Aorta (tissue), 5 donors: ENCODE data around the gene DNAH8. TPM values are rescaled to one million over a fixed set of nuclear protein-coding genes. Genes with fewer than 3 reads are reported as not detected.

ENCODE experiments used
- ATAC-seq: fragments of 200-7000 bp; cut with Tn5 transposase; one replicate; pipeline ENCODE4 v1.9.1; 2022; ENCODE audit warnings: moderate library complexity; ENCODE audit not compliant: low FRiP score
- DNase-seq, 2 donors: peaks; one replicate each; pipeline ENCODE4 v3.0.0-alpha.2; 2020
- H3K27ac ChIP-seq, 2 donors: one replicate each; pipeline ENCODE4 v1.5.1; 2013; ENCODE audit warnings: low read length in 2 of 2, mild to moderate bottlenecking in 2 of 2, moderate library complexity in 2 of 2, control low read depth in 1 of 2, inconsistent platforms in 1 of 2, low read depth in 1 of 2
- H3K27me3 ChIP-seq, 2 donors: one replicate each; pipeline ENCODE4 v1.6.1; 2013; ENCODE audit warnings: control low read depth in 1 of 2, low read length in 1 of 2, mild to moderate bottlenecking in 1 of 2, moderate library complexity in 1 of 2; ENCODE audit not compliant: insufficient read depth in 2 of 2, control insufficient read depth in 1 of 2
- H3K36me3 ChIP-seq, 2 donors: one replicate each; pipeline ENCODE4 v1.6.1; 2013; ENCODE audit warnings: control low read depth in 1 of 2, low read length in 1 of 2, mild to moderate bottlenecking in 1 of 2; ENCODE audit not compliant: insufficient read depth in 2 of 2, control insufficient read depth in 1 of 2
- H3K4me1 ChIP-seq, 2 donors: one replicate each; pipeline ENCODE4 v1.6.1; 2013; ENCODE audit warnings: low read length in 2 of 2, control low read depth in 1 of 2, mild to moderate bottlenecking in 1 of 2, moderate library complexity in 1 of 2; ENCODE audit not compliant: insufficient read depth in 2 of 2, control insufficient read depth in 1 of 2
- H3K4me3 ChIP-seq, 2 donors: one replicate each; pipeline ENCODE4 v1.5.1; 2013; ENCODE audit warnings: low read length in 2 of 2, control low read depth in 1 of 2, mild to moderate bottlenecking in 1 of 2
- H3K9me3 ChIP-seq: one replicate; pipeline ENCODE4 v1.6.1; 2013; ENCODE audit warnings: mild to moderate bottlenecking, low read length; ENCODE audit not compliant: control insufficient read depth
- WGBS, 2 donors: extraction: QIAGEN DNeasy Blood & Tissue Kit; methylation state at CpG; one replicate each; pipeline ENCODE4 v1.1.7; 2013; 5-methylcytosine and 5-hydroxymethylcytosine counted together
- intact Hi-C, 2 donors: fragments of 100-400 bp; cut with DNase I; formaldehyde crosslinking; loops; one replicate each; pipeline versions ENCODE4 v1.14.2 to v1.15.0; 2022
- long read RNA-seq, 2 donors: library from polyadenylated mRNA; unstranded; transcript quantifications; one replicate each; pipeline ENCODE4 v2.0.0, GENCODE V29; 2020 to 2021
- polyA plus RNA-seq, 2 donors: library from polyadenylated mRNA; stranded (reverse); fragments of 200-250 nt; gene quantifications; one replicate each; pipeline ENCODE4 v1.2.3, GENCODE V29; 2013
- total RNA-seq, 2 donors: library from RNA; stranded (reverse); fragmentation: NEBNext Ultra II Directional; extraction: Animal tissue kit (Norgen Biotek cat#: 25700); gene quantifications; one replicate each; pipeline ENCODE4 v1.2.1, GENCODE V29; 2021
- donor health status: healthy with polysubstance abuse.
- donor health status: Bipolar disorder and iron deficiency.
- donor health status: DM: no; HTN: no; CAD: no.
- donor health status: DM: no; HTN: no; CAD: no.
- donor health status: DM: yes; HTN: yes; CAD: no.

The DNAH8 gene
- total RNA-seq = under 1 TPM; 0.03 TPM
- polyA plus RNA-seq = under 1 TPM in 1 of 2 donors, not detected in 1; under 0.01 TPM
- long read RNA-seq, donor 1 = 0 reads
- long read RNA-seq, donor 2 = 0 reads

GRCh38 chr6:38715016-38715689 lies at the start of gene DNAH8:
Gene DNAH8 (plus strand): TSS chr6:38715311. CDS start chr6:38722810, 7,499 bp downstream.
- WGBS, 2 donors = 3 to 5% methylated on average over 42 to 44 of the region's 44 CpGs
- intact Hi-C loops = no loop called here
- H3K27ac ChIP-seq = no peak within 1 kb of the TSS
- ATAC-seq (no peak), DNase-seq (no peak)
- H3K4me1 ChIP-seq = no peaks in the 10 kb centered on the region
- H3K27me3 ChIP-seq = peaks cover 0 to 3% of the 10 kb centered on the region in 2 donors
- no peaks in the 10 kb centered on the region for H3K36me3 ChIP-seq
- H3K9me3 ChIP-seq = no peaks in the 10 kb centered on the region
- H3K4me3 ChIP-seq = peak within 1 kb of the TSS; percentile 16 to 30

GRCh38 chr6:38671885-38672467 lies 43.1 kb upstream of the DNAH8 start:
- H3K9me3 ChIP-seq = peaks cover 1% of the 10 kb centered on the region
- H3K4me3 ChIP-seq = no peak overlapping the region
- 7% methylated on average over 2 of the region's 2 CpGs for WGBS, 2 donors
- H3K27me3 ChIP-seq = no peaks in the 10 kb centered on the region
- no peak overlapping the region for H3K27ac ChIP-seq
- H3K4me1 ChIP-seq = no peaks in the 10 kb centered on the region
- H3K36me3 ChIP-seq = peaks cover 0 to 3% of the 10 kb centered on the region in 2 donors
- DNase-seq (no peak), ATAC-seq (no peak)
- intact Hi-C loops = no loop called here

- WGBS, 2 donors = 34 to 38% methylated on average over 9 of the region's 9 CpGs
Observed at GRCh38 chr6:38673397-38674165, 41.5 kb upstream of the DNAH8 start.

GRCh38 chr6:38676236-38676973 lies 38.7 kb upstream of the DNAH8 start:
- Histone ChIP-seq H3K9me3 (peaks cover 1% of the 10 kb centered on the region), H3K4me1 (no peaks in the 10 kb centered on the region), H3K27ac (no peak overlapping the region), H3K27me3 (no peaks in the 10 kb centered on the region), H3K4me3 (no peak overlapping the region), H3K36me3 (peaks cover 0 to 5% of the 10 kb centered on the region in 2 donors)
- ATAC-seq = no peak
- no peak for DNase-seq
- 64 to 86% methylated on average over 2 of the region's 2 CpGs for WGBS, 2 donors
- intact Hi-C loops = no loop called here

More at GRCh38 chr6:38673397-38674165, 41.5 kb upstream of the DNAH8 start:
- Histone ChIP-seq H3K4me1 (no peaks in the 10 kb centered on the region), H3K4me3 (no peak overlapping the region), H3K27me3 (no peaks in the 10 kb centered on the region), H3K27ac (no peak overlapping the region), H3K36me3 (peaks cover 0 to 5% of the 10 kb centered on the region in 2 donors), H3K9me3 (peaks cover 1% of the 10 kb centered on the region)
- DNase-seq (no peak), ATAC-seq (no peak)
- intact Hi-C loops = no loop called here

- peaks cover 1% of the 10 kb centered on the region for H3K9me3 ChIP-seq
- no peak overlapping the region for H3K4me3 ChIP-seq
- H3K27ac ChIP-seq = no peak overlapping the region
- 72 to 78% methylated on average over 1 of the region's 1 CpG for WGBS, 2 donors
- peaks cover 0 to 5% of the 10 kb centered on the region in 2 donors for H3K36me3 ChIP-seq
- ATAC-seq = no peak
- intact Hi-C loops = no loop called here
- H3K27me3 ChIP-seq = no peaks in the 10 kb centered on the region
- DNase-seq = no peak
- H3K4me1 ChIP-seq = no peaks in the 10 kb centered on the region
Observed at GRCh38 chr6:38676974-38677544, 38.1 kb upstream of the DNAH8 start.

GRCh38 chr6:38678178-38678760 lies 36.8 kb upstream of the DNAH8 start:
- H3K4me1 ChIP-seq = no peaks in the 10 kb centered on the region
- intact Hi-C loops = no loop called here
- 88 to 90% methylated on average over 7 of the region's 7 CpGs for WGBS, 2 donors
- H3K27me3 ChIP-seq = no peaks in the 10 kb centered on the region
- H3K27ac ChIP-seq = no peak overlapping the region
- H3K36me3 ChIP-seq = peaks cover 0 to 7% of the 10 kb centered on the region in 2 donors
- peaks cover 1% of the 10 kb centered on the region for H3K9me3 ChIP-seq
- no peak overlapping the region for H3K4me3 ChIP-seq
- no peak for ATAC-seq
- no peak for DNase-seq

GRCh38 chr6:38679668-38680067 lies 35.4 kb upstream of the DNAH8 start:
- ATAC-seq (no peak), DNase-seq (no peak)
- H3K4me3 ChIP-seq = no peak overlapping the region
- intact Hi-C loops = no loop called here
- H3K36me3 ChIP-seq = peaks cover 0 to 6% of the 10 kb centered on the region in 2 donors
- WGBS, 2 donors = 96 to 100% methylated on average over 1 of the region's 1 CpG
- H3K9me3 ChIP-seq = peaks cover under 1% of the 10 kb centered on the region
- H3K27me3 ChIP-seq = no peaks in the 10 kb centered on the region
- H3K4me1 ChIP-seq = no peaks in the 10 kb centered on the region
- H3K27ac ChIP-seq = no peak overlapping the region

GRCh38 chr6:38681850-38682249 lies 33.3 kb upstream of the DNAH8 start:
- Histone ChIP-seq H3K27ac (no peak overlapping the region), H3K4me1 (no peaks in the 10 kb centered on the region), H3K27me3 (no peaks in the 10 kb centered on the region), H3K9me3 (no peaks in the 10 kb centered on the region), H3K4me3 (no peak overlapping the region), H3K36me3 (peaks cover 0 to 5% of the 10 kb centered on the region in 2 donors)
- intact Hi-C loops = no loop called here
- no peak for DNase-seq
- WGBS, 2 donors = 96 to 100% methylated on average over 2 of the region's 2 CpGs
- no peak for ATAC-seq
